ENCODE data around the gene PPP1R12B. TPM values are rescaled to one million over a fixed set of nuclear protein-coding genes. Genes with fewer than 3 reads are reported as not detected.
"Not testable (repeated sequence)": the region's sequence is repeated elsewhere in the genome, so short reads cannot be mapped to it uniquely, and the experiment has no call there.

Gene PPP1R12B
- total RNA-seq, 1 donor, result 21.6 TPM

DNA sequence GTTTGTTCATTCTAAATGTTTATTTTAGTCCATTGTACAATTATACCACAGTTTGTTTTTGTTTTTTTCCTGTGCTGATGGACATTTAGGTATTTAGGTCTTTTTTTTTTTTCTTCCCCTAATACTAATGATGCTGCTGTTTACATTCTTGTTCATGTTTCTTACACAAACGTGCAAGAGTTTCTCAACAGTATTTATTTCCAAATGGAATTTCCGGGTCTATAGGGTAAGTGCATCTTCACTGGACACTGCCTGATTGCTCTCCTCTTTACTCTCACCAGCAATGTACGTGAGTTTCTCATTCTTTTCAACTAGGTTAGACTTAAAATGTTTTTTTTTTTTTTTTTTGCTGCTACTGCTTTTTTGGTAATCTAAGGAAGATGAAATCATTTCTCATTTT, 122.7 kb downstream of the PPP1R12B start:
- TF ChIP-seq, protein P1, sequence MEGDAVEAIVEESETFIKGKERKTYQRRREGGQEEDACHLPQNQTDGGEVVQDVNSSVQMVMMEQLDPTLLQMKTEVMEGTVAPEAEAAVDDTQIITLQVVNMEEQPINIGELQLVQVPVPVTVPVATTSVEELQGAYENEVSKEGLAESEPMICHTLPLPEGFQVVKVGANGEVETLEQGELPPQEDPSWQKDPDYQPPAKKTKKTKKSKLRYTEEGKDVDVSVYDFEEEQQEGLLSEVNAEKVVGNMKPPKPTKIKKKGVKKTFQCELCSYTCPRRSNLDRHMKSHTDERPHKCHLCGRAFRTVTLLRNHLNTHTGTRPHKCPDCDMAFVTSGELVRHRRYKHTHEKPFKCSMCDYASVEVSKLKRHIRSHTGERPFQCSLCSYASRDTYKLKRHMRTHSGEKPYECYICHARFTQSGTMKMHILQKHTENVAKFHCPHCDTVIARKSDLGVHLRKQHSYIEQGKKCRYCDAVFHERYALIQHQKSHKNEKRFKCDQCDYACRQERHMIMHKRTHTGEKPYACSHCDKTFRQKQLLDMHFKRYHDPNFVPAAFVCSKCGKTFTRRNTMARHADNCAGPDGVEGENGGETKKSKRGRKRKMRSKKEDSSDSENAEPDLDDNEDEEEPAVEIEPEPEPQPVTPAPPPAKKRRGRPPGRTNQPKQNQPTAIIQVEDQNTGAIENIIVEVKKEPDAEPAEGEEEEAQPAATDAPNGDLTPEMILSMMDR (IDR thresholded peaks at IDR 0.05; ENCODE audit: insufficient read depth, low read depth, low read length), result no peak
- no peak overlapping the region for H3K4me3 ChIP-seq (ENCODE audit: low read depth, low read length)
- peak; percentile 63 for DNase-seq (ENCODE audit: low read depth)

DNA sequence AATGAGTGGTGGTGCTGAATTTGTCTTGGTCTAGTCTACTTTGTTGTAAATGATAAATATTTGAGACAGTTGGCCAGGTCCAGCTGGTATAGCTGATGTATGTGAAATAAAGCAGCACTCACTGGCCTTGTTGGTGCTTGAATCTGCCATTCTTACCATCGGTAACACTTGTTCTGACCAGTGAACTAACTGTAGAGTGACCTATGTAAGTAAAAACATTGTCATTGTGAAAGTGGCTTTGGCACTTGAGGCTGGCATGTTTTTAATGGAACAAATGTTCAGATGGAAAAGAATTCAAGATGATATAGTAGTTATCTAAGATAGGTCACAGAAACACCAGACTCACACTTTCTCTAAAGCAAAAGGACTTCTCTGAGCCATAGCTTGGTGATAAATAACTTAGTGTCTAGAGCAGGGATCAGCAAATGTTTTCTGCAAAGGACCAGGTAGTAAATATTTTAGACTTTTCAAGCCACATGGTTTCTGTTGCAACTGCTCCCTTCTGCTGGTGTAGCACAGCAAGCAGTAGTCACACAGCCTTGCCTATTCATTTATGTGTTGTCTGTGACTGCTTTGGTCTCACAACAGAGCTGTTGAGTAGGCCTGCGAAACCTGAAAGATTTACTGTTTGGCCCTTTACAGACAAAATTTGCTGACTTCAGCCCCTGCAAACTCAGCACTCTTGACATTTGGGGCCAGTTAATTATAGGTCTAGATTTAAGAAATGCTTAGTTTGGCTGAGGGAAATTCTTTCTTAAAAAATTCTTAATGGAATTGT, 124.0 kb downstream of the PPP1R12B start:
- not testable (repeated sequence) for DNase-seq (ENCODE audit: low read depth); H3K4me3 ChIP-seq (ENCODE audit: low read depth, low read length)

DNA sequence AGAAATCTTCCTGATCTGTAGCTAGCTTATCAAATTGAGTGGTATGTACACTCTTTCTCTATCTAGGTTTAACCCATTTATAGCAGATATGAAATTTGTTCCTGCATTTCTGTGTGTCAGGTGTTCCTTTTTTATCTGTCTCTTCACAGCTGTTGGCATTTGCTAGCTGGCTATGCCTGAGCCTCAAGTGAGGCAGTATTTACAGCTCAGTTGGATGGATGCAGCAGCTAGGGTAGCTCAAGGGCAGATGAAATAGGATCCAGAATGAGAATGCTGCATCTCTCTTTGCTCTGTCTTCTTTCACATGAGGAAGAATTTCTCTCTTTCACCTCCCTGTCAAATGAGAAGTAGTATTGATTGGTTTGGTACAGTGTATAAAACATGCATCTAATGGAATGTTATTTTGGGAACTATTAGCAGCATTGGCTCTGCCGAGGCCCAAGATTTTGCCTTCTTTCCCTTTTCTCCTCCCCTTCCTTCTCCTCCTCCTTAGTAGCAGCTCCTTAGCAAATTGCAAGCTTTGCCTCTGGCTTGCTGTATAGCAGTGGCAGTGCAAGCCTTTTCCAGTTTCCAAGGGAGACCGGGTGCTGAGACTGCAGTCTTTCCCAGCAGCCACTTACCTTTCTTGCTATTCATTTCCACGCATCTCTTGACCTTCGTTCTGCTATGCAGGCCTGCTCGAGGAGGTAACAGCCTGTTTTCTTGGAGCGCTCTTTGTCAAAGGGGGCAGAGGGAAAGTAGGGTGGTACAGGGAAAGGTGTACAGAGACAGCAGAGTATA, 125.0 kb downstream of the PPP1R12B start:
- not testable (repeated sequence) for H3K4me3 ChIP-seq (ENCODE audit: low read depth, low read length); DNase-seq (ENCODE audit: low read depth)

DNA sequence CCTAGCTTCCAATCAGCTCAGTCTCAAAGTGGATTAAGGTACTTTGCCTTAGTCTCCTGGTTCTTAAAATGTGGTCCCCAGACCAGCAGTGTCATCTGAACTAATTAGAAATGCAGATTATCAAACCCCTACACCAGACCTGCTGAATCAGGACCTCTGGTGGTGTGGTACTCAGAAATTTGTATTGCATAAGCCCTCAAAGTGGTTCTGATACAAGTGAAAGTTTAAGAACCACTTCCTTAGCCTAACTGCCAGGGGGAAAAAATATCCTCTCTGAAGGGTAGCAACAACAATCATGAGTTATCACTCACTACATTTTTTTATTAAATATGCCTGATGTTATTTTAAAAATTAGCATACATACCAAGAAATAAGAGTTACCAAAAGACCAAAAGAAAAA, 131.2 kb downstream of the PPP1R12B start:
- not testable (repeated sequence) for DNase-seq (ENCODE audit: low read depth); H3K4me3 ChIP-seq (ENCODE audit: low read depth, low read length)

DNA sequence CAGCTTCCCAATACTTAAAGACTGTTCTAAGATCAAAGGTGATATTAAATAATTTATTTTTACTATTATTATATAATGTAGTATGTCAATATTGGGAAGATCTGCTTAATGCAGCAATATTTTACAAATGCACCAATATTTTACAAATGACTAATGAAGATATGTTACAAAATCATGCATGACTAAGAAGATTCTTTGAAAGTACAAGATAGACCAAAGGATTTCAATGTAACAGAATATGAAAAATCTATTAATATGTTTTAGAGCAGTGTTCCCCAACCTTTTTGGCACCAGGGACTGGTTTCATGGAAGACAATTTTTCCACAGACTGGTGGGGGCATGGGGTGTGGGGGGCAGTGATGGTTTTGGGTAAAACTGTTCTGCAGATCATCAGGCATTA, 132.1 kb downstream of the PPP1R12B start:
- H3K4me3 ChIP-seq (ENCODE audit: low read depth, low read length); DNase-seq (ENCODE audit: low read depth): not testable (repeated sequence)

DNA sequence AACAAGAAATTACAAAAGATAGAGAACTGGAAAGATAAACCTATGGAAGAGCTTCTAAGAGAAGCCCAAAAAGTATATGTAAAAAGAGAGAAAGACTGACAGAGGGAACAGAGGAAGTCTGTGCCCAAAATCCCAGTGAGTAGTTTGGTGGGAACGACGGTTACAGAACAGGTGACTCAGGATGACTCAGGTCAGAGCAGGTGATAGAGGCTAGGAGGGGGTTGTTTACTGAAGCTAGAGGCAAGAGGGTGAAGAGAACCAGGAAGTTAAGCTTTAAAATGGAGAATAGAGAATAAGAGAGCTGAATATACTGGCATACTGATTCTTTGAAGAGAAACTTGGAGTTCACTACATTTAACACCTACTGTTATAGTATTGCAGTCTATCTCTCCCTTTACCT, 134.9 kb downstream of the PPP1R12B start:
- not testable (repeated sequence) for DNase-seq (ENCODE audit: low read depth); H3K4me3 ChIP-seq (ENCODE audit: low read depth, low read length)

DNA sequence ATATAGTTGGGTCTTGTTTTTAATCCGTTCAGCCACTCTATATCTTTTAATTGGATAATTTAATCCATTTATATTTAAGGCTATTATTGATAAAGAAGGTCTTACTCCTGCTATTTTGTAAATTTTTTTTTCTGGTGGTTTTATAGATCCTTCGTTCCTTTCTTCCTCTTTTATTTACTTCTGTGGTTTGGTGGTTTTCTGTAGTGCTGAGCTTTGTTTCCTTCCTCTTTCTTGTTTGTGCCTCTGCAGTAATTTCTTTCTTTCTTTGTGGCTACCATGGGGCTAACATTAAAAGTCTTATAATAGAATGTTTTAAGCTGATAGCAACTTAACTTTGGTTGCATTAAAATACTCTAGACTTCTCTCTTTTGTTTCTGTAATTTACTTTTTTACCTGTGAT, 135.5 kb downstream of the PPP1R12B start:
- DNase-seq (ENCODE audit: low read depth); H3K4me3 ChIP-seq (ENCODE audit: low read depth, low read length): not testable (repeated sequence)

DNA sequence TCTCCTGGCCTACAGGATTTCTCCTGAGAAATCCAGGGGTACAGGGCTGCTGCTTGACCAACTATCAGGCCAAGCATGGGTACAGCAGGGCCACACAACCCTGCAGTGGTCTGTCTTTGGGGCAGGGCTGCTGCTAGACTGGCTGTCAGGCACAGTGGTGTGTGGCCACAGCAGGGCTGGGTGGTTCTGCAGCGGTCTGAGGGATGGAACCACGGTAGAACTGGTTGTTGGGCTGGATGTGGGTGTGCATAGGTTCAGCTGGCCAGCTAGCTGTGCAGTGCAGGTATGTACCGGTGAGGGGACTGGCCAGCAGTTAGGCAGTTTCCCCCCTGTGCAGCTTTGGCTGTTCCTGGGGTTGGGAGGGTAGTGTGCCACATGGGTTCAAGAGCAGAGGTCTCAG, 136.3 kb downstream of the PPP1R12B start:
- DNase-seq (ENCODE audit: low read depth), result not testable (repeated sequence)

DNA sequence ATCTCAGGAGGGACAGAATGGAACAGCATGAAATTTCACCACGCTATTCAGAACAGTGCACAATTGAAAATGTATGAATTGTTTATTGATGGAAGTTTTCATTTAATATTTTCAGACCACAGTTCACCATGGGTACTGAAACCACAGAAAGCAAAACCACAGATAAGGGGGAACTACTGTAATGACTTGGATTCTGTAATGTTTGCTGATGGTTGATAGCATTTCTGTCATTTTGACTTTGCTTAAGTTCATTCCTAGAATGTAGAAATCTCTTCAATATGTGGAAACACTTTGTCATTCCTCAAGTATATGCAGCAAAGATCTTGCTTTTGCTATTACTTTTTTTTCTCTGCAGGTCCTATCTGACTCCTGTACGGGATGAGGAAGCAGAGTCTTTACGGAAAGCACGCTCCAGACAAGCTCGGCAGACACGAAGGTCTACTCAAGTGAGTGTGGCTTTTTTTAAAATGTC, 139.7 kb downstream of the PPP1R12B start:
- DNase-seq (ENCODE audit: low read depth), result peak; percentile 54
- H3K4me3 ChIP-seq (ENCODE audit: low read depth, low read length), result not testable (repeated sequence)

More for the DNA sequence above, 136.3 kb downstream of the PPP1R12B start:
- not testable (repeated sequence) for H3K4me3 ChIP-seq (ENCODE audit: low read depth, low read length)

DNA sequence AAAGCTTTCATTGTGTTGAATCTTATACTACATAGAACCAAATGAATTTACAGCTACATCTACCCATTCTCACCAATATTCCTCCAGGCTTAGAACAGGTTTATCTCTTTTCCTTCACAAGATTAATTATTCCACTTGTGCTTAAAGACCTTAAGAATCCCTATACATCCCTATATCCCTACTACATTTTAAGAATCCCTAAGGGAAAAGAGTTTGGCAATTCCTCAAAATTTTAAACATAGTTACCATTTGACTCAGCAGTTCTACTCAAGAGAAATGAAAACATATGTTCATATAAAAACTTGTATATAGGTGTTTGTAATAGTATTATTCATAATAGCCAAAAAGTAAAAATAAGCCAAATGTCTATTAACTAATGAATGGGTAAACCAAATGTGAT, 140.6 kb downstream of the PPP1R12B start:
- DNase-seq (ENCODE audit: low read depth); H3K4me3 ChIP-seq (ENCODE audit: low read depth, low read length): not testable (repeated sequence)

DNA sequence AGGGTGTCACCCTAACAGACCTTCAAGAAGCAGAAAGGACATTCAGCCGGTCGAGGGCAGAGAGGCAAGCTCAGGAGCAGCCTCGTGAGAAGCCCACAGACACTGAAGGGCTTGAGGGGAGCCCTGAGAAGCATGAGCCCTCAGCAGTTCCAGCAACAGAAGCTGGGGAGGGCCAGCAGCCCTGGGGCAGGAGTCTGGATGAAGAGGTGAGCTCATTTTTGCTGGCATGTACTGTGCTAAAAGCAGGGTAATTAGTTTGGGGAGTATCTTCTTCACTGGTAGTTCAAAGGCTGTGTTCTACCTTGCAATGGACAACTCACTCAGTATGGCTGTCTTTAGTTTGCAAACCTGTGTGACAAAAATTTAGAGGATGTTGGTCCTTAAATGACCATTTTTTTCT, 144.6 kb downstream of the PPP1R12B start:
- H3K4me3 ChIP-seq (ENCODE audit: low read depth, low read length); DNase-seq (ENCODE audit: low read depth): not testable (repeated sequence)

DNA sequence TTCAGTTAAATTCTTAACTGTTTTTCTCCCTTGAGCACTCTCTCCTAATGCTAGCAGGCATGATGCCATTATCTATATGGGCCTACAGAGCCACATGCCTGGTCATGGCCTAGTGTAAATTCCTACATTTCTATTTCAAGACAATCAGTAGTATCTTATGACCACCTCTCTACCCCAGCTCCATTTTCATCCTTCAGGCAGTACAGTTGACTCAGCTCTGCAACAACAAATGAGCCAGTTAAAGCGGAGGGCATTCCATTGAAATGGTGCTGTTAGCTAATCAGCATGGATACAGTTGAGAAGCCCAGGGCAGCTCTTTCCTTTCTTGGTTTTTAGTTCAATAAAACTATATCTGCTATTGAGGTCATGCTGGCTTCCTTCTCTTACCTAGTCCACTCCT, 150.0 kb downstream of the PPP1R12B start:
- no peak overlapping the region for H3K4me3 ChIP-seq (ENCODE audit: low read depth, low read length)
- TF ChIP-seq, protein P1 (IDR thresholded peaks at IDR 0.05; ENCODE audit: insufficient read depth, low read depth, low read length), result no peak
- no peak for DNase-seq (ENCODE audit: low read depth)

DNA sequence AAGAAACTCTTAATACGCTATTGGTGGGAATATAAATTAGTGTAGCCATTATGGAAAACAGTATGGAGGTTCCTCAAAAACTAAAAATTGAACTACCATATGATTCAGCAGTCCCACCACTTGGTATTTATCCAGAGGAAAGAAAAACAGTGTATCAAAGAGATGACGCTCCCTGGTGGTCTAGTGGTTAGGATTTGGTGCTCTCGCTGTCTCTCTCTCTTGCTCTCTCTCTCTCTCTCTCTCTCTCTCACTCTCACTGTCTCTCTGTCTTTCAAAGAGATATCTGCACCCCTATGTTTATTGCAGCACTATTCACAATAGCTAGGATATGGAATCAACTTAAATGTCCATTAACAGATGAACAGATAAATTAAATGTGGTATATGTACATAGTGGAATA, 151.5 kb downstream of the PPP1R12B start:
- DNase-seq (ENCODE audit: low read depth); H3K4me3 ChIP-seq (ENCODE audit: low read depth, low read length): not testable (repeated sequence)

Data from fibroblast of villous mesenchyme (primary cell).